ENCODE measurements around the gene IMP4.
"Not testable (repeated sequence)": the region's sequence is repeated elsewhere in the genome, so short reads cannot be mapped to it uniquely, and the experiment has no call there.

The IMP4 gene, protein sequence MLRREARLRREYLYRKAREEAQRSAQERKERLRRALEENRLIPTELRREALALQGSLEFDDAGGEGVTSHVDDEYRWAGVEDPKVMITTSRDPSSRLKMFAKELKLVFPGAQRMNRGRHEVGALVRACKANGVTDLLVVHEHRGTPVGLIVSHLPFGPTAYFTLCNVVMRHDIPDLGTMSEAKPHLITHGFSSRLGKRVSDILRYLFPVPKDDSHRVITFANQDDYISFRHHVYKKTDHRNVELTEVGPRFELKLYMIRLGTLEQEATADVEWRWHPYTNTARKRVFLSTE

GRCh38 chr2:130342533-130343275 is at the start of gene IMP4:
Gene IMP4, plus strand, starts transcription at chr2:130342897. Its CDS starts 36 bp downstream, at chr2:130342933.
- DNase-seq = peak; percentile 90 to 98

GRCh38 chr2:130300258-130300969 is 42.3 kb upstream of the IMP4 start:
- no peak for DNase-seq

- no peak for DNase-seq
Measured at GRCh38 chr2:130300970-130301348, 41.7 kb upstream of the IMP4 start.

DNA sequence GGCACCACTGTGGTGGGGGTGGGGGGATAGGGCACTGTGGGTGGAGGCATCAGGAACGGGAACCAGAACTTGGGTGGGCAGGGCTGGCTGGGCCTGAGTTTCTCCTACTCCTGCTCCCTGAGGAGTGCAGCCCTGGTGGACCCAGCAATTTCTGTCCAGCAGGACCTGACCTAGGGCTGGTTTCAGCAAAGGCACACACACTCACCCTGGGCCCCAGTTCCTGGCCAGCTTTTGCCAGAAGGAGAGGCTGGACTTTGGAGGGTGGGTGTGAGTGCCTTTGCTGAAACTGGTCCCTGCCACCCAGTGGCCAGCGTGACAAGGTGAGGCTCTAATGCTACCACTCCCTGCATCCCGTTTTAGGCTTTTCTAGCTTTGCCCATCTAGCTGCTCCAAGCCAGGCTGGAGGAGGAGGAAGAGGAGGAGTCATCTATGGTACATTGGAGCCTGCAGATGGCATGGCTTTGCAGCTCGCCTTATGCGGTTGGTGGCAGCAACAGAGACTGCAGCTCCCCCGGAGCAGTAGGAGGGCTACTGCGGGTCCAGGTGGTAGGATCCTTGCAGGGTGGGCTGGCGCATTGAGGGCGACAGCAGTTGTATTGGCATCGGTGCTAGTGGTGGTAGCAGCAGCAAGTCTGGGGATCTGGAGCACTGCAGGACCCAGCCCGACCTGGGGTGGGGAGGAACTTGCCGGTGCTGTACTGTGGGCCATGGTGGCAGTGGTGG is 40.4 kb upstream of the IMP4 start:
- no peak for DNase-seq

GRCh38 chr2:130303169-130303568 is 39.5 kb upstream of the IMP4 start:
- DNase-seq = no peak

DNA sequence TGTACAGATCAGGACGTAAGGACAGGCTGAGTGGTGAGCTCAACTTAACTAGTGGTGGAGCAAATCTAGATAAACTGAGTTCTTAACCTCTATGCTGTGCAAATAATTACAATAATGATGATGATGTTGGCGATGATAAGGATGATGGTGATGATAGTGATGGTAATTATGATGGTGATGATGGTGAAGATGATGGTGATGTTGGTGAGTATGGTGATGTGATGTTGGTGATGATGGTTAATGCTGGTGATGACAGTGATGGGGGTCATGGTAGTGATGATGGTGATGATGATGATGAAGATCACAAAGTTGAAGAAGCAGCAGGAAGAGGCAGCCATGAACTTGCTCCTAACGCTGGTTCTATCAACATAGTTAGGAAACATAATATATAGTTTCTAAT is 38.0 kb upstream of the IMP4 start:
- DNase-seq = no peak

- DNase-seq = no peak
Measured at GRCh38 chr2:130307850-130308249, 34.8 kb upstream of the IMP4 start.

DNA sequence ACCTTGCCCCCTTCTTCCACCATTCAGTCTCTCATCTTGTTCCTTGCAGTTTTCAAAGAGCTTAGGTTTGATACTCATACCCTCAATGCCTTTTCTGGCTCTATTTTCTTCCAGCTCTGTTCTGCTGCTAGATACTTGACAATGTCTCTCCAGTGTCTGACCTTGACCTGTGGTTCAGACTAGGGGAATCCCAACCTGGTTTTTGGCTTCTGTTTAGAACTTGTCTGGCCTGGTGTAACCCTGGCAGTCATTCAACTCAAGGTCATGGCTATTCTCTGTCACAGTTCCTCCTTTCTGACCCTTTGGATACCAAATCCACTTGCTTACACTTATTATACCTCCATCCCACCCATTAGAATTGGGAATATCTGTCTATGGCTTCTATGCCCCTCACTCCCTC is 31.8 kb upstream of the IMP4 start:
- no peak for DNase-seq

- DNase-seq = no peak
Measured at GRCh38 chr2:130313812-130314334, 28.8 kb upstream of the IMP4 start.

DNA sequence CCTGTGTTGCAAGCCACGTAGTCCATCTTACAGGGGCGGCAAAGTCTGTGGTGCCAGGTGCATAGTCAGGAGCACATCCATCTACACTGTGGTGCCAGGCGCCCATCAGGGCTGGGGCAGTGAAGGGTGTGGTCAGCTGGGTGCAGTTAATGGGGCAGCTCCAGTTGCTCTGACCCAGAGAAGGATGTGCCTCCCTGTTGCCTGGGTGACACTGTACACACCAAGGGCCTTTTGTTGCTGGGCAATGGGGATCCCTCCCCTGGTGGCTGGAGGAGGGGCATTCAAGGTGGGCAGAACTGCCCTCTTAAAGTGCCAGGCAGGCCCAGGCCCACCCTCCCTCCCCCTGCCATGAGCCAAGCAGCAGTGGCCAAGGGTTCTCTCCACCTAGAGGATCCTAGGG is 28.3 kb upstream of the IMP4 start:
- no peak for DNase-seq

DNA sequence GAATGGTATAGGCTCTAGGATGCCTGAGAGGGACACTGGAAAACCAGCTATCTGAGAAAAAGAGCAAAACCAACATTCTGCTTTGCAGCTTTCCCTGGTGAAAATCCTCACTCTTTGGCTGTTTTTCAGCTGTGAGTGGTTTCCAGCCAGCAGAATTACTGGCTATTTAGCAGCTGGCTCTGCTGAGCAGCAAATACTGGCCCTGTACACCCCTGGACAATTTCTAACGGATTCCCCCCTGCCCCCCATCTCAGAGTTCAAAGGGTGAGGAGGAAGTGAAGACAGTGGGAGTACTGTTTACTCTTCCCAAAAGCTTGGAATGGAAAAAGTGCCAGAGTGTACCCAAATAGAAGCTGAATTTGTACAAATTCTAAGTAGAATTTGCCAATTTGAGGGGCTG is 26.1 kb upstream of the IMP4 start:
- no peak for DNase-seq

- no peak for DNase-seq
Measured at GRCh38 chr2:130318906-130319305, 23.8 kb upstream of the IMP4 start.

GRCh38 chr2:130319536-130319935 is 23.2 kb upstream of the IMP4 start:
- DNase-seq = no peak

GRCh38 chr2:130327703-130328527 is 14.8 kb upstream of the IMP4 start:
- DNase-seq = no peak

GRCh38 chr2:130328710-130329109 is 14.0 kb upstream of the IMP4 start:
- DNase-seq = no peak

DNA sequence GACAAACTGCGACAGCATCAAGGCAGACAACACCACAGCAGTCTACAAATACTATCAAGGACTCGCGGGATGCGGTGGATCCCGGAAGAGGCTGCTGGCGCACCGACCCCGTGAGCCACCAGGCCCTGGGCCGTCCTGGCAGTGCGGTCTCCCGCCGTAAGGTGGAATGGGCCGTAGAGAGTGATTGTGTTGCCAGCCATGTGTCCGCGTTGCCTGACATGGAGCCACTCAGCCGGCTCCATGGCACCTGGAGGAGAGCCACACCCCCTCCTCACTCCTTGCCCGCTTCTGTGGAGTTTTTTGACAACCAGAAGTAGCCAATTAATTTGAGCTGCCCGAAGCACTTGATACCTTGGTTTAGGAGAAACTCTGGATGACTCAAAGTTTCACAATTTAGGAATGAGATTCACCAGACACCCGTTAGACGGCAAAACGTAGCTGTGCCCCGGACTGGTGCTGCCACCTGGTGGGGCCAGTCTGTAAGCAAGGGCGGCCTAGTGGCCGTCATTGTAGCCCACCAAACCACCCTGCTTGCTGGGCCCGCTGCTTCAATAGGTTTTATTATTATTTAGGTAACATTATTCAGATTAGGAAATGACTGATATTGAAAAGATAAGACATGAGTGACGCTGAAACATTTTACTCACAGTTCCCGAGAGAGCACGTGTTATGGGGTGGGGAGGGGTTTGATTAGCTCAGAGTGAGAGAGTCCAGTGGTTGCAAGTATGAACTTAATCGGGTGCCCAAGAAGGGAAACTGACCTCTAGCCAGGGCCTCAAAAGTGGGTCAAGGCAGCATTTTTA is 10.2 kb upstream of the IMP4 start:
- DNase-seq = peak; percentile 14 to 17

DNA sequence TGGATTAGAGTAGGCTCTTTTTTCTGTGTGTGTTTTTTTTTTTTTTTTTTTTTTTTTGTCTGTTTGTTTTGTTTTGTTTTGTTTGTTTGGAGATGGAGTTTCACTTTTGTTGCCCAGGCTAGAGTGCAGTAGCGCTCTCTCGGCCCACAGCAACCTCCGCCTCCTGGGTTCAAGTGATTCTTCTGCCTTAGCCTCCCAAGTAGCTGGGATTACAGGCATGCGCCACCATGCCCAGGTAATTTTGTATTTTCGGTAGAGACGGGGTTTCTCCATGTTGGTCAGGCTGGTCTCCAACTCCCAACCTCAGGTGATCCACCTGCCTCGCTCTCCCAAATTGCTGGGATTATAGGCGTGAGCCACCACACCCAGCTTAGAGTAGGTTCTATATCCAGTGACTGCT is 9.4 kb upstream of the IMP4 start:
- DNase-seq = not testable (repeated sequence)

GRCh38 chr2:130334026-130334425 is 8.7 kb upstream of the IMP4 start:
- DNase-seq = no peak

- no peak for DNase-seq
Measured at GRCh38 chr2:130335226-130335625, 7.5 kb upstream of the IMP4 start.

- no peak for DNase-seq
Measured at GRCh38 chr2:130336150-130336876, 6.4 kb upstream of the IMP4 start.
